Endothelial cell (in vitro differentiated cells): ENCODE data around the gene OTOS. TPM values are rescaled to one million over a fixed set of nuclear protein-coding genes. Genes with fewer than 3 reads are reported as not detected.

Experiments
- DNase-seq: peaks from one replicate; pipeline ENCODE4 v3.0.0; 2021; ENCODE audit warnings: low spot score
- H3K27ac Mint-ChIP-seq: one replicate; pipeline ENCODE4 v1.8.0; 2021; ENCODE audit warnings: mixed read lengths, inconsistent platforms; ENCODE audit not compliant: unreplicated experiment
- H3K27me3 Mint-ChIP-seq: one replicate; pipeline ENCODE4 v1.8.0; 2021; ENCODE audit warnings: mild to moderate bottlenecking, moderate library complexity, mixed read lengths, inconsistent platforms; ENCODE audit not compliant: unreplicated experiment
- H3K36me3 Mint-ChIP-seq: one replicate; pipeline ENCODE4 v1.8.0; 2021; ENCODE audit warnings: mild to moderate bottlenecking, low read depth, mixed read lengths, inconsistent platforms; ENCODE audit not compliant: unreplicated experiment
- H3K4me1 Mint-ChIP-seq: one replicate; pipeline ENCODE4 v1.8.0; 2021; ENCODE audit warnings: mild to moderate bottlenecking, mixed read lengths, inconsistent platforms; ENCODE audit not compliant: unreplicated experiment
- H3K4me3 Mint-ChIP-seq: one replicate; pipeline ENCODE4 v1.8.0; 2021; ENCODE audit warnings: mild to moderate bottlenecking, mixed read lengths, inconsistent platforms; ENCODE audit not compliant: unreplicated experiment
- H3K9me3 Mint-ChIP-seq: one replicate; pipeline ENCODE4 v1.8.0; 2021; ENCODE audit warnings: mixed read lengths, inconsistent platforms; ENCODE audit not compliant: unreplicated experiment
- CTCF ChIP-seq: fragments of 200-600 bp; sonication (generic); IDR thresholded peaks from one replicate; pipeline ENCODE4 v1.5.0; 2021; ENCODE audit warnings: antibody characterized with exemption; ENCODE audit not compliant: unreplicated experiment
- total RNA-seq: library from RNA; stranded (reverse); fragmentation: NEBNext Ultra II Directional; extraction: Animal tissue kit (Norgen Biotek cat#: 25700); gene quantifications from one replicate; pipeline ENCODE4 v1.2.1, GENCODE V29; 2021; ENCODE audit not compliant: unreplicated experiment

OTOS gene
- total RNA-seq, 1 donor from 2014 or later, result not detected

GRCh38 chr2:240172071-240172895, 31.8 kb upstream of the OTOS start:
- Mint-ChIP-seq H3K36me3 (no peaks in the 10 kb centered on the region), H3K27me3 (no peaks in the 10 kb centered on the region), H3K9me3 (no peaks in the 10 kb centered on the region), H3K4me3 (no peak overlapping the region), H3K27ac (no peak overlapping the region), H3K4me1 (peaks cover 2% of the 10 kb centered on the region)
- DNase-seq, result no peak
- TF ChIP-seq CTCF, result no peak

- TF ChIP-seq CTCF, result no peak
- DNase-seq, result no peak
- H3K4me3 Mint-ChIP-seq, result no peak overlapping the region
- H3K27ac Mint-ChIP-seq, result no peak overlapping the region
- no peaks in the 10 kb centered on the region for H3K9me3 Mint-ChIP-seq
- no peaks in the 10 kb centered on the region for H3K36me3 Mint-ChIP-seq
- peaks cover 2% of the 10 kb centered on the region for H3K4me1 Mint-ChIP-seq
- H3K27me3 Mint-ChIP-seq, result no peaks in the 10 kb centered on the region
Measured at GRCh38 chr2:240170883-240171282, 30.4 kb upstream of the OTOS start.

GRCh38 chr2:240170354-240170735, 29.9 kb upstream of the OTOS start:
- Mint-ChIP-seq H3K36me3 (no peaks in the 10 kb centered on the region), H3K27me3 (no peaks in the 10 kb centered on the region), H3K4me3 (no peak overlapping the region), H3K27ac (no peak overlapping the region), H3K9me3 (no peaks in the 10 kb centered on the region), H3K4me1 (peaks cover 2% of the 10 kb centered on the region)
- no peak for DNase-seq
- no peak for TF ChIP-seq CTCF

- Mint-ChIP-seq H3K4me1 (peaks cover 2% of the 10 kb centered on the region), H3K9me3 (no peaks in the 10 kb centered on the region), H3K36me3 (no peaks in the 10 kb centered on the region), H3K27me3 (no peaks in the 10 kb centered on the region), H3K27ac (no peak overlapping the region), H3K4me3 (no peak overlapping the region)
- no peak for TF ChIP-seq CTCF
- no peak for DNase-seq
Measured at GRCh38 chr2:240169486-240170353, 29.3 kb upstream of the OTOS start.
